Measurements from ENCODE around the gene MON2. TPM values are rescaled to one million over a fixed set of nuclear protein-coding genes. Genes with fewer than 3 reads are reported as not detected.

Gene MON2
- total and polyA plus RNA-seq, 2 of the 8 experiments (the other 6 are each of a cell fraction or from before 2014, with no cell fraction given), result 3.8 to 21.8 TPM

GRCh38 chr12:62621101-62621638 is 154.5 kb downstream of the MON2 start (continued):
- TF ChIP-seq CBX5 (IDR thresholded peaks at IDR 0.05; ENCODE audit: low read depth, low read length), result no peak
- TF ChIP-seq TBP (IDR thresholded peaks at IDR 0.05; ENCODE audit: low read depth, low read length), result no peak
